Ureter (tissue), 1 donor: Measurements from ENCODE around the gene LYPD5. TPM values are rescaled to one million over a fixed set of nuclear protein-coding genes. Genes with fewer than 3 reads are reported as not detected.
"Not testable (repeated sequence)": the region's sequence is repeated elsewhere in the genome, so short reads cannot be mapped to it uniquely, and the experiment has no call there.

Experiments
- DNase-seq: peaks from one replicate; pipeline ENCODE4 v3.0.0-alpha.2; 2020; ENCODE audit warnings: low spot score
- total RNA-seq: library from RNA; stranded (reverse); gene quantifications from one replicate; pipeline ENCODE4 v1.2.4, GENCODE V29; 2023
- donor health status: DM: yes; HTN: yes; CAD: no.

Gene LYPD5, protein sequence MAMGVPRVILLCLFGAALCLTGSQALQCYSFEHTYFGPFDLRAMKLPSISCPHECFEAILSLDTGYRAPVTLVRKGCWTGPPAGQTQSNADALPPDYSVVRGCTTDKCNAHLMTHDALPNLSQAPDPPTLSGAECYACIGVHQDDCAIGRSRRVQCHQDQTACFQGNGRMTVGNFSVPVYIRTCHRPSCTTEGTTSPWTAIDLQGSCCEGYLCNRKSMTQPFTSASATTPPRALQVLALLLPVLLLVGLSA
- total RNA-seq, result 5.9 TPM

- DNase-seq, result no peak
Measured at GRCh38 chr19:43802216-43802951, at the start of gene LYPD5. TSS of gene LYPD5 (minus strand) at chr19:43802447. CDS start at chr19:43802380, 67 bp downstream.

GRCh38 chr19:43848821-43849220 lies 46.6 kb upstream of the LYPD5 start:
- no peak for DNase-seq

DNA sequence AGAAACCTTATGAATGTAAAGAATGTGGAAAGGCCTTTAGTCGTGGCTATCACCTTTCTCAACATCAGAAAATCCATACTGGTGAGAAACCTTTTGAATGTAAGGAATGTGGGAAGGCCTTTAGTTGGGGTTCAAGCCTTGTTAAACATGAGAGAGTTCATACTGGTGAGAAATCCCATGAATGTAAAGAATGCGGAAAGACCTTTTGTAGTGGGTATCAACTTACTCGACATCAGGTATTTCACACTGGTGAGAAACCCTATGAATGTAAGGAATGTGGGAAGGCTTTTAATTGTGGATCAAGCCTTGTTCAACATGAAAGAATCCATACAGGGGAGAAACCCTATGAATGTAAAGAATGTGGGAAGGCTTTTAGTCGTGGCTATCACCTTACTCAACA lies 45.6 kb upstream of the LYPD5 start:
- DNase-seq, result no peak

- no peak for DNase-seq
Measured at GRCh38 chr19:43847246-43847645, 45.0 kb upstream of the LYPD5 start.

- DNase-seq, result no peak
Measured at GRCh38 chr19:43842007-43842406, 39.8 kb upstream of the LYPD5 start.

DNA sequence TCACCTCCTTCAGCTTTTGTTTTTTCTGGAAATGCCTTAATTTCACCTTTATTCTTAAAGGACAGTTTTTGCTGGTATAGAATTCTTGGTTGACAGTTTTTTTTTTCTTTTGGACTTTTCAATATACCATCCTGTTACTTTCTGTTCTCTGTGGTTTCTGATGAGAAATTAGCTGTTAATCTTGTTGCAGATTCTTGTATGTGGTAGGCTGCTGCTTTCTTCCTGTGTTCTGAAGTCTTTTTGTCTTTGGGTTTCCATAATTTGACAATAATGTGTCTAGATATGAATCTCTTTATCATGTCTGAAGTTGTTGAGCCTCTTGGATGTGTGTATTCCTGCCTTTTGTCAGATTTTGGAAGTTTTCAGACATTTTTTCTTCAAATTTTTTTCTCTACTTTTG lies 36.9 kb upstream of the LYPD5 start:
- DNase-seq, result no peak

GRCh38 chr19:43826787-43827754 lies 24.8 kb upstream of the LYPD5 start, which contains the start of gene ZNF283:
TSS of gene ZNF283 (plus strand) at chr19:43827321. CDS start at chr19:43833505, 6,184 bp downstream.
- DNase-seq, result peak; percentile 92

DNA sequence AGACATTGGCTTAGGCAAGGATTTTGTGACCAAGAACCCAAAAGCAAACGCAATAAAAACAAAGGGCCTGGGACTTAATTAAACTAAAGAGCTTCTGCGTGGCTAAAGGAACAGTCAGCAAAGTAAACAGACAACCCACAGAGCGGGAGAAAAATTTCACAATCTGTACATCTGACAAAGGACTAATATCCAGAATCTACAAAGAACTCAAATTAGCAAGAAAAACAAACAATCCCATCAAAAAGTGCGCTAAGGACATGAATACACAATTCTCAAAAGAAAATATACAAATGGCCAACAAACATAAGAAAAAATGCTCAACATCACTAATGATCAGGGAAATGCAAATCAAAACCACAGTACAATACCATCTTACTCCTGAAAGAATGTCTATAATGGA lies 22.3 kb upstream of the LYPD5 start:
- DNase-seq, result not testable (repeated sequence)

- not testable (repeated sequence) for DNase-seq
Measured at GRCh38 chr19:43823856-43824255, 21.6 kb upstream of the LYPD5 start.

DNA sequence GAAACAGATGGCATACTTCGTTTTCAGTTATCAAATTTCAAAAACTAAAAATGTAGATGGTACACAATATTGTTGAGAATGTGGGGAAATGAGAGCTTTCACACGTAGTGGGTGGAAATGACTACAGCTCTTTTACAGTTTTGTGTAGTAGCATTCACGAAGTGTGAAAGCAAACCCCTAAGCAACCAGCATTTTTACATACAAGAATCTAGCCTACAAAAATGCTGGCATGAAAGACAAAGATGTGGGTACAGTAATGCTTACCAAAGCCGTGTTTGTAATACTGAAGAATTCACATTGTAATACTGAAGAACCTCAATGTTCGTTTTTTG lies 18.6 kb upstream of the LYPD5 start:
- no peak for DNase-seq

DNA sequence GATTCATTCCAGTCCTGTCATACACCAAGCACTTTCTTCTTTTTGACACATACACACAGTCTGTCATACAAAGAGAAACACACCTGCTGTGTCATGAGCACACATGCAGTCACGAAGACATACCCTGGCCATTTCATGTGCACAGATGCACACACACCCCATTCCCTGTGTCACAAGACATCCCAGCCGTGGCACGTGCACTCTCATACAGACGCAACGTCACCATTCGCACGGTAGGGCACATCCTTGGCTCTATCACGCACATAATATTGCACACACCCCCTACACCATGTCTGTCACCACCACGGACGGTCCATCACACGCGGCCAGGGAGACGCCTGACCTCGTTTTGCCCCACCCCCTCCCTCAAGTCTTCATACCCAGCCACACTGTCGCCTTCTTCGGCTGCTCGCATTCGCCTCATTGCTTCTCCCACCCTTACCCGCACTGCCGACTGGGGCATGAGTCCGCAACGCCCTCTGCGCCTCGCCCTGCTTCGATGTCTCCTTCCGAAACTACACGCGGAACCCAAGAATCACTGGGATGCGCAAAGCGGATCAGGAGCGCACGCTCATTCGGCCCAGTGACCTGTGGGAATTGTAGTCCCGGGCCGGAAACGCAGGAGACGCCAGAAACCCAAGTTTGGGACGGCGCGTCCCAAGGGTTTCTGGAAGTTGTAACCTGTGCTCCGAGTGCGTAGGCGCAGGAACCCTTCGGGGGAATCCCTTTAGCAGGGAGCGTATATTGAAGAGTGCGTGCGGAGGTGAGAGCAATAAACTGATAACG lies 18.0 kb upstream of the LYPD5 start:
- no peak for DNase-seq

- no peak for DNase-seq
Measured at GRCh38 chr19:43818500-43818899, 16.3 kb upstream of the LYPD5 start.

GRCh38 chr19:43817454-43817853 lies 15.2 kb upstream of the LYPD5 start:
- not testable (repeated sequence) for DNase-seq

DNA sequence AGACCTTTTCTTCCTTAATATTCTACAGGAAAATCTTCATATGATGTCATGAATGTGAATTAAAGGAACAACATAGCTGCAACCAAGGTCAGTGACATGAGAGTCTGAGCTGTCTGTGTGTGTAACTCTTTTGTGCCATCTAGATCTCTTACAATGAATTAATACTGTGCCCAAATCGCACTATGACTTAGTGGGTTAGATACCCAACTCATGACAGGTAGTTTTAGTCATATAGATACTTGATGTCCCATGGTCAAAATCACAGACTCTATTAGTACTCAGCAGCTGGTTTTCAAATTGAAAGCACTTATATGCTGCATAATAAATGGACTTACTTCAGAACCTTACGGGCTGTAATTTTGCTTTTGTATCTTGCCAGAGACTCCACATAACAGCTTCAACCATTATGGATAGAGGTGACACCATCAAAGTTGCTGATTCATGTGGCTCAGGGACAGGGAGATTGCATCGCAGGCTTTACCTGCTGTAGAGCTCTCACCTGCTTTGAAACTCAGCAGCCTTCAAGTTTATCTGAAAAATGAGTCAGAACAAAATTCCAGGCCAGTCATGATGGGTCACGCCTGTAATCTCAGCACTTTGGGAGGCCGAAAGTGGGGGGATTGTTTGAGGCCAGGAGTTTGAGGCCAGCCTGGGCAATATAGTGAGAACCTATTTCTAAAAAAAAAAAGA lies 12.6 kb upstream of the LYPD5 start:
- DNase-seq, result no peak

DNA sequence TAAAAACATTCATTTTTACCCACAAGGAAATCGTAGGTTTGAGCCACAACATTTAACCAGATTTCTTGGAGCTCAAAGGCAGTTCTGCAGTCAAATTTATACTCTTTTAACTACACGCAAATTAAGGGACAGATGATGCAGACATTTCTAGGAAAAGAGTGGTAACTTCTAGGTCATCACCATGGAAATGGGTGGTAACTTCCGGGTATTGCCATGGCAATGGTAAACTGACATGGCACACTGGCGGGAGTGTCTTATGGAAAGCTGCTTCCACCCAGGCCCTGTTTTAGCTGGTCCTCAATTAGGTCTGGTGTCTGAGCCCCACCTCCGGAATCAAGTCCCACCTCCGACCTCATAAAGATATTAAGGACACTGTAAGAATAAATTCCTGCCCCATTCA lies 10.4 kb upstream of the LYPD5 start:
- no peak for DNase-seq

DNA sequence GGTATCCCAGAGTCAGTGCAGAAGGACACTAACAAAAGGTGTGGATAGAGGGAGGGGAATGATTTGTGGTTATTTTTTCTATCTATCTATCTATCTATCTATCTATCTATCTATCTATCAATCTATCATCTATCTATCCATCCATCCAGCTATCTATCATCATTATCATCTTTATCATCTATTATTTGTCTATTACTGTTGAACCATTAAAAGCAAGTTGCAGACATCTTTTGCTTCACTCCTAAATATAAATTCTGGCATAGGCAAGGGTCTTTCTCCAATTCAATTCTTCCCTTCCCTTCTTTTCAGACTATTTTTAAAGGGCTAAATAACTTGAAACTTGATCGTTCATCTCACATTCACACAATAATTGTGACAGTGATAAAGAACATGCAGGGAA lies 10.0 kb upstream of the LYPD5 start:
- no peak for DNase-seq

GRCh38 chr19:43811837-43812236 lies 9.6 kb upstream of the LYPD5 start:
- no peak for DNase-seq

DNA sequence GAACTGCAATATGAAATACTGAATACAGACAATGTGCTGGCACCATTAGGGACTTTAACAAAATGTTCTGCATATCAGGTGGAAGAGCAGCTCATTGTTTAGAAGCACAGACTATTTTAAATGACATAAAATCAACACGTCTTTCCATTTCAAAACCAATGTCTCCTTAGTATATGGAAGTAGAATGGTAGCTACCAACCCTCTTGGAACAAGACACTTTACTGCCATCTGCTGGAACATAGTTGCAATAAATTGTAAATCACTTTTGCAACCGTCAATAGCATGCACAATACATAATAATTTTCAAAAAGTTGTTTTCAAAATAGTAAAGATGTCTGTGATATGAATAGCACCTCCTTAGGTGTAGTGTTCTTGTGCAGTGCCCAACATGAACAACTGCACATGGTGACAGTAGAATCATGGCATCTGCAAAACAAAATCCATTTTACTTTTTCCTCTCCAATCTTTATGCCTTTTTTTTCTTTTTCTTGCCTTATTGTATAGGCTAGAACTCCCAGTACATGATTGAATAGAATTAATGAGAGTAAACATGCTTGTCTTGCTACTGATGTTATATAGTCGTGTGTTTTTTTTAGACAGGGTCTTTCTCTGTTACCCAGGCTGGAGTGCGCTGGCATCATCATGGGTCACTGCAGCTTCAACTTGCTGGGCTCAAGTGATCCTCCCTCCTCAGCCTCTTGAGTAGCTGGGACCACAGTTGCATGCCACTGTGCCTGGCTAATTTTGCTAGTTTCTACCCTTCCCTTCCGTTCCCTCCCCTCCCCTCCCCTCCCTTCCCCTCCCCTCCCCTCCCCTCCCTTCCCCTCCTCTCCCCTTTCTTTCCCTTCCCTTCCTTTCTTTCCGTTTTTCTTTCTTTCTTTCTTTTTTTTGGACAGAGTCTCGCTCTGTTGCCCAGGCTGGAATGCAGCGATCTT lies 7.8 kb upstream of the LYPD5 start:
- DNase-seq, result no peak

DNA sequence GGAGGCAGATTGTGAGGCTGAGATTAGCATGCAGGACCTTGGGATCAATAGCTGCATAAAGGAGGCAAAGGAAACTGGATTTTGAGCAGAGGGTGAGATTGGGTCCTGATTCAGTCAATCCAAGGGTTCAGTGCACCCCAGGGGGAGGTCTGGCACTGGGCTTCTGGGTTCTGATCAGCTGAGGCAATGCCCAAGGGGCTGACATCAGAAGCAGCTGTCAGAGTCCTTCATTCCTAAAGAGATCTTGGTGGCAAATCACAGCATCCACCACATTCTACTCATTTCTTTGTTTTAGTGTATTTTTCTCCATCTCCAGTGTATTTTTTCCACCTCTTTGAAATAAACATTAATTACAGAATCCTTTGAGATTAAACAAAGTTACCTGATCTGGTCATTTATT lies 5.4 kb upstream of the LYPD5 start:
- DNase-seq, result no peak

GRCh38 chr19:43806848-43807247 lies 4.6 kb upstream of the LYPD5 start:
- DNase-seq, result no peak
